ENCODE data around the gene LRP6.
"Not testable (repeated sequence)": the region's sequence is repeated elsewhere in the genome, so short reads cannot be mapped to it uniquely, and the experiment has no call there.

LRP6 gene

GRCh38 chr12:12265571-12266388 is 1.1 kb downstream of the LRP6 start:
- no peak for DNase-seq (ENCODE audit: low read depth, low spot score)

DNA sequence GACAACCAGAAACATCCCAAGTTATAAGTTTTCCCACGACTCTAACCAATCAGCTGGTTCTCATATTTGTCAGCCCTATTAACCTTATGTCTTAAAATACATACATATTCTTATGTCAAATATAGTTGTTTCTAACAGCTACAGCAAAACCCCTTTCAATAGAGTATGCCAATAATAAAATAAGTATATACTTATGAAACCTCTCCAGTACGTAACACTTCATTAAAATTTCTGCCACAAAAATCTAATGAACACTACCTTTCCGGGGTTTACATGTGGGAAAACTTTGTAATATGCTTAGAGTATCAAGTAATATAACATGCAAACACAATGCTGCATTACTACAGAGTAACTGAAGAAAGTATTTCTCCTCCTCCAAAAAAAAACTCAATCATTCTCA is 1.8 kb downstream of the LRP6 start:
- DNase-seq (ENCODE audit: low read depth, low spot score), result no peak

GRCh38 chr12:12263909-12264308 is 2.9 kb downstream of the LRP6 start:
- DNase-seq (ENCODE audit: low read depth, low spot score), result no peak

- DNase-seq (ENCODE audit: low read depth, low spot score), result not testable (repeated sequence)
These were observed 10.5 kb downstream of the LRP6 start for GRCh38 chr12:12256291-12256757.

DNA sequence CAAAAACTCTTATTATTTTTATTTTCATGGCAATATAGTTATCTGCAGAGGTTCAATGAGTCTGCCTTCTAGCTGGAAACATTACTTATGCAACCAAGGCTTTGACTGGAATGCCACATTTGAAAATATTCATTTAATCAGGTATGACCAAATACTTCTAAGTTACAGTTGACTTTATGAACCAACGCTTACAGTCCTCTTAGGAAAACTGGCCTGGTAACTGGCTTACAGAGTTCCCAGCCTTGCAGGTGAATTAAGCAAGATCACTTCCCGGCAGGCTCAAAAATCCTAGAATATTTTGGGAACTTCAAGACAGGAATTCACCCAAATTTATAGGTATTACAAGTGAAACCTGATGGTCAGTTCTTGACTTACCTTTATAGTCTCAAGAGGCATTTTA is 12.3 kb downstream of the LRP6 start:
- no peak for DNase-seq (ENCODE audit: low read depth, low spot score)

GRCh38 chr12:12249216-12250050 is 17.4 kb downstream of the LRP6 start:
- DNase-seq (ENCODE audit: low read depth, low spot score), result no peak

GRCh38 chr12:12247584-12247983 is 19.3 kb downstream of the LRP6 start:
- no peak for DNase-seq (ENCODE audit: low read depth, low spot score)

GRCh38 chr12:12244341-12244740 is 22.5 kb downstream of the LRP6 start:
- no peak for DNase-seq (ENCODE audit: low read depth, low spot score)

DNA sequence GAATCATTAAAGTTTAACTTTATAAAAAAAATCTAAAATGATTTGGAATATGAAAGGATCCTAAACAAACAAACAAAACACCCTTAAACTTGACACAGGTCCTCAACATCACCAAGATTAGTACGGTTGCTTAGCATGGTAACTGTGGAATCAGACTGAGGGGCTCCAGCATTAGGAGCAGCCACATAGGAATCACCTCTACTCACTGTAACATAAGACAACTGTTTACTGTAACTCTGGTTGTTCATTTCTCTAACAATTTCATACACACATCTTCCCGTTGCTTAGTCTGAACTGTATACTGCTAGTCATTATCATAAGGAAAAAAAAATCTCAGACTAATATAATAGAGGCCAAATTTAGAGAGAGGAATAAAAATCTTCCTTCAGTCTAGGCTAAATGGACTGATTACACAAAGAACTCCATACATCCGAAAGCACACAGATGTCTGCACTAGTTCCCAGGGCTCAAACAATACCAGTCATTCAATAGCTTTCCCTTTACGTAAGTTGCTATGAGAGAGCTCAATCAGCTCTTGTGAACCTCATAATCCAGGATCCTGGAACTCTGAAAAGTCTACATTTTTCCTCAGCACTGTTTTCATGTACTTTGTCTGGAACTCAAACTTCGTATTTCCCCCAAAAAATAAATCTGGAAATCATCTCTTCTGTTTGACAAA is 26.0 kb downstream of the LRP6 start:
- no peak for DNase-seq (ENCODE audit: low read depth, low spot score)

GRCh38 chr12:12239127-12239526 is 27.7 kb downstream of the LRP6 start:
- no peak for DNase-seq (ENCODE audit: low read depth, low spot score)

DNA sequence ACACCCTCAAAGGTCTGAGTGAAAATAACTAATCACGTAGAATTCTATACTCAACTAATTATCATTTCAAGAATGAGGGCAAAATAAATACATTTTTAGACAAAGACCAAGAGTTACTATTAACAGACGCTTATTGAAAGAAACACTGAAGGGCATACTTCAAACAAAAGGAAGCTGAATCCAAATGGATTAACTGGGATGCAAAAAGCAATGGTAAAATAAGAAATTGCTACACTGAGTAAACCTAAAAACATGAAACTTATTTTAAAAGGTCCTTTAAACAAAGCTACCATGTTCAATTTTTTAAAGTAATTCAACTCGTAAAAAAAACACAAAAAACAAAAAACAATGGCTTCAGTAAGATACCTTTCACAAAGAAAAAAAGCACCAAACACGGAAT is 28.2 kb downstream of the LRP6 start:
- DNase-seq (ENCODE audit: low read depth, low spot score), result no peak

- DNase-seq (ENCODE audit: low read depth, low spot score), result no peak
These were observed 29.9 kb downstream of the LRP6 start for GRCh38 chr12:12236896-12237295.

DNA sequence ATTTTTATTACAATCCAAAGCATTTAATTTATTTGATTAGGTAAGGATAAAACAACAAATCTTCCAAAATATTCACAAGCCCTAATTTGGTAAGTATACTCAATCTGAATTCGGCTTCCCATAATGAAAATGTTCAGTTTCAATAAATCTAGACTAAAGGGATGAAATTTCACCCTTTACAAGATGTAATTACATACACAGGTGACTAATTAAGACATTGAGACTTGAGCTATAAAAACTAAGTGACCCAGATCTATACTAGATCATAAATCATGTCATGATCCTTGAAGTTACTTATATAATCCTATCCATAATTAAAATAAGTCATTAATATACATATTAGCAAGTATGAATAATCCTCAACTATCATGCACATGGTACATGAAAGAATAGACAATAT is 36.6 kb downstream of the LRP6 start:
- DNase-seq (ENCODE audit: low read depth, low spot score), result no peak

- DNase-seq (ENCODE audit: low read depth, low spot score), result no peak
These were observed 37.2 kb downstream of the LRP6 start for GRCh38 chr12:12229556-12230092.

DNA sequence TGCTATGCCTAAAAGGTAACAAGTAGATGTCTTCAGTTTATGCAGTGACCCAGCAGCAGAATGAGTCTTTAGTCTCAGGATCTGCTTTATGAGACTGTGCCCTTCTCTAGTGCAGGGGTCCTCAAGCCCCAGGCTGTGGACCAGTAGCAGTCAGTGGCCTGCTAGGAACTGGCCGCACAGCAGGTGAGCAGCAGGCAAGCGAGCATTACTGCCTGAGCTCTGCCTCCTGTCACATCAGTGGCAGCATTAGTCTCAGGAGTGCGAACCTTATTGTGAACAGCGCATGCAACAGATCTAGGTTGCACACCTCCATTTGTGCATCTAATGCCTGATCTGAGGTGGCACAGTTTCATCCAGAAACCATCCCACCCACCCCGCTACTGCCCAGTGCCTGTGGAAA is 38.4 kb downstream of the LRP6 start:
- no peak for DNase-seq (ENCODE audit: low read depth, low spot score)

DNA sequence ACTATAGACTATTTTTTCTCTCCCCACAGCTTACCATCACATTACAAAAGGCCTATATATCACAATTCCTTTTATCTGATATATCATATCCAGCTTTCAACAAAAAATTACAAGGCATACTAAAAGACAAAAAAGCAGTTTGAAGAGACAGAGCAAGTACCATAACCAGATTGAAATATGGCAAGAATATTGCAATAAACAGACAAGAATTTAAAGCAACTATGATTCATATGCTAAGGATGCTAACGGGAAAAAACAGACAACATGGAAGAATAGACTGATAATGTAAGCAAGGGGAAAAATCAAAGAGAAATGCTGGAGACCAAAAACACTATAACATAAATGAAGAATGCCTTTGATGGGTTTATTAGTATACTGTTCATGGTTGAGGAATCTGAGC is 40.7 kb downstream of the LRP6 start:
- no peak for DNase-seq (ENCODE audit: low read depth, low spot score)

GRCh38 chr12:12224240-12224940 is 42.5 kb downstream of the LRP6 start:
- DNase-seq (ENCODE audit: low read depth, low spot score), result no peak

DNA sequence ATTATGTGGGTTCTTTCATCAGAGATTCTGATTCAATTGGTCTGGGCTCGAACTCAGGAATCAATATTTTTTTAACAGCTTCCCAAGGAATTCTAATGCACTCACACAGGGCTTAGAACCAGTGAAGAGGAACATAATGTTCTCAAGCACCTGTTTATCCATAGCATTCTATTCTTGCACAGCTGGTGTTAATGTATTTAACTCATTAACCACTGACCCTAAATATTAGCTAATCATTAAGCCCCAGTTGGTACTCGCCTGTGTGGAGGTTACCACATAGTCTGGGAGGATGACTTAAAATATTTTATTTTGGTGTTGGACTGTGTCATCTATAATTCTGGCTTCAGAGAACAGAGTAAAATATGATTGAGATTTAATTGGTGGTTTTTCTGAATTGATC is 45.3 kb downstream of the LRP6 start:
- DNase-seq (ENCODE audit: low read depth, low spot score), result no peak

- DNase-seq (ENCODE audit: low read depth, low spot score), result no peak
These were observed 47.2 kb downstream of the LRP6 start for GRCh38 chr12:12219664-12220063.

GRCh38 chr12:12217018-12217359 is 49.9 kb downstream of the LRP6 start:
- DNase-seq (ENCODE audit: low read depth, low spot score), result no peak

DNA sequence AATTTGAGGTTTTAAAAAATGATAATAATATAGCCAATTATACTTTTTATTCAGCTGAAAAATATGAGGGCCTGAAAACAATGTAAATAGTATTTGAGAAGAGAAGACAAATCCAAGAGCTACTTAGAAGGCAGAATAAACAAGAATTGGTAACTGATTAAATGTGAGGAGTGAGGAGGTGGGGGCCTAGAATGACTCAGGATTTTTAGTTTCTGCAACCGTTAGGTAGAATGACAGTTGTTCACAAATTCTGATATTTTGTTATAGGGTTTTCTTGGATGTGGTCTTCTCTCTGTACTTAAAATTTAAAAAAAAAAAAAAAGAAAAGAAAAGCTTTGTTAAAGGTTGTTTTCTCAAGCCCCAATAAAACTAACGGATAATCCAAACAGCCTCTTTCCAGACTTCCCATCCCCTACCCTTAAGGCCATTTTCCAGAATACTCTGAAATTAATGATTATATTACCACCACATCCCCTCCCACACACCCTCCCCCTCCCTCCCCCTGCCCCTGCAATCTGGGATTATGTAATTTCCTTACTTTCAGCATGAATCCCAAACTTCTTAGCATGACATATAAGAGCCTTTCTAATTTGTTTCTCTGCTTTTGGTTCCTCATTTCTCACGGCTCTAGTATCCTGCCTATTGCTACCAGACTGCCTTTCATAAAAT is 50.4 kb downstream of the LRP6 start:
- DNase-seq (ENCODE audit: low read depth, low spot score), result no peak
